GM12878 (cell line): ENCODE results near the gene TMEM128. TPM values are rescaled to one million over a fixed set of nuclear protein-coding genes. Genes with fewer than 3 reads are reported as not detected.
"Not testable (repeated sequence)": the region's sequence is repeated elsewhere in the genome, so short reads cannot be mapped to it uniquely, and the experiment has no call there.

Experiments used
- ATAC-seq: fragments of 200-7000 bp; cut with Tn5 transposase; 3 replicates; pipeline ENCODE4 v1.9.1; 2020; ENCODE audit warnings: mild to moderate bottlenecking, moderate library complexity
- BruUV-seq: library from RNA; stranded (reverse); fragments of 400-500 nt; replicated peaks from 2 replicates; lab custom pipeline; 2021; lab: Mats Ljungman, UMichigan
- CTCF ChIA-PET: fragments of 300-600 bp; sonication (Branson Sonifier 250); formaldehyde crosslinking; extraction: SDS; loops from one replicate; lab custom pipeline; 2021; ENCODE audit warnings: inconsistent platforms; lab: Yijun Ruan, JAX
- POLR2A ChIA-PET: fragments of 350-600 bp; formaldehyde crosslinking; extraction: SDS; loops from one replicate; lab custom pipeline; 2021; ENCODE audit warnings: inconsistent platforms; lab: Charles Lee
- RAD21 ChIA-PET: fragments of 300-600 bp; sonication (Branson Sonifier 250); formaldehyde crosslinking; loops from one replicate; lab custom pipeline; 2023; ENCODE audit warnings: antibody characterized with exemption; ENCODE audit not compliant: unreplicated experiment; lab: Charles Lee
- SMC1A ChIA-PET: fragments of 300-600 bp; sonication (Branson Sonifier 250); formaldehyde crosslinking; loops from one replicate; lab custom pipeline; 2023; ENCODE audit not compliant: unreplicated experiment, uncharacterized antibody; lab: Charles Lee
- DNase-seq: peaks from one replicate; pipeline ENCODE4 v3.0.0-alpha.2; 2011; ENCODE audit warnings: low read depth, low spot score
- FAIRE-seq: peaks from 3 replicates; lab custom pipeline; 2011; peaks lifted over from hg19 to GRCh38; lab: Jason Lieb, UNC
- H2AFZ ChIP-seq: 2 replicates; pipeline ENCODE4 v1.6.0; 2011; ENCODE audit warnings: low read depth, low read length, control low read depth; ENCODE audit not compliant: control insufficient read depth
- H3K27ac ChIP-seq: 2 replicates; pipeline ENCODE4 v1.5.1; 2011; ENCODE audit warnings: control low read depth; ENCODE audit not compliant: control insufficient read depth, insufficient read depth
- H3K27me3 ChIP-seq, 2 experiments: replicated peaks in 1 of 2; 2 replicates each; pipeline versions ENCODE4 v1.6.0 to v1.6.1; 2011; ENCODE audit warnings: low read length in 1 of 2; ENCODE audit not compliant: control insufficient read depth in 2 of 2, insufficient read depth in 2 of 2
- H3K36me3 ChIP-seq, 2 experiments: 2 replicates each; pipeline ENCODE4 v1.5.1; 2011; ENCODE audit warnings: low read length in 1 of 2; ENCODE audit not compliant: control insufficient read depth in 2 of 2, insufficient read depth in 2 of 2
- H3K4me1 ChIP-seq: 2 replicates; pipeline ENCODE4 v1.6.1; 2011; ENCODE audit warnings: mild to moderate bottlenecking, low read length, moderate library complexity, mixed read lengths; ENCODE audit not compliant: control insufficient read depth, insufficient read depth
- H3K4me2 ChIP-seq: 2 replicates; pipeline ENCODE4 v1.6.0; 2011; ENCODE audit warnings: control low read depth; ENCODE audit not compliant: control insufficient read depth, insufficient read depth
- H3K4me3 ChIP-seq: fragments of 200-600 bp; sonication (generic); 2 replicates; pipeline ENCODE4 v1.5.1; 2016
- H3K79me2 ChIP-seq: 2 replicates; pipeline ENCODE4 v1.6.0; 2011; ENCODE audit warnings: low read length; ENCODE audit not compliant: control insufficient read depth, insufficient read depth
- H3K9ac ChIP-seq: 2 replicates; pipeline ENCODE4 v1.8.0; 2011; ENCODE audit warnings: low read length, control low read depth, mixed read lengths; ENCODE audit not compliant: control insufficient read depth, insufficient read depth
- H3K9me3 ChIP-seq: replicated peaks from 3 replicates; pipeline ENCODE4 v1.5.1; 2011; ENCODE audit warnings: mild to moderate bottlenecking, low read length; ENCODE audit not compliant: control insufficient read depth, insufficient read depth
- H4K20me1 ChIP-seq: 2 replicates; pipeline ENCODE4 v1.6.0; 2011; ENCODE audit not compliant: control insufficient read depth, insufficient read depth
- BRCA1 ChIP-seq: IDR thresholded peaks from 2 replicates; pipeline ENCODE4 v1.6.1; 2011; ENCODE audit warnings: low read depth, low read length, improper control_type of control experiment
- E2F4 ChIP-seq: IDR thresholded peaks from 2 replicates; pipeline ENCODE4 v1.6.1; 2012; ENCODE audit warnings: low read depth, low read length, improper control_type of control experiment
- MAX ChIP-seq: IDR thresholded peaks from 2 replicates; pipeline ENCODE4 v1.6.1; 2012; ENCODE audit warnings: low read depth, low read length, improper control_type of control experiment
- MTA3 ChIP-seq: IDR thresholded peaks from 2 replicates; pipeline ENCODE4 v1.6.1; 2012; ENCODE audit warnings: low read length, inconsistent platforms, borderline replicate concordance
- ZBTB11 ChIP-seq: fragments of 450-650 bp; formaldehyde crosslinking; IDR thresholded peaks from 2 replicates; pipeline ENCODE4 v1.5.0; 2022; ENCODE audit warnings: mild to moderate bottlenecking, missing genetic modification characterization
- WGBS: methylation state at CpG from one replicate; pipeline ENCODE4 v1.1.6; 2016; ENCODE audit warnings: low lambda C conversion rate; ENCODE audit not compliant: insufficient replicate concordance, insufficient coverage; ENCODE audit errors: missing lambda C conversion rate; 5-methylcytosine and 5-hydroxymethylcytosine counted together
- in situ Hi-C: fragments of 300-500 bp; cut with MboI; formaldehyde crosslinking; loops from 9 replicates; pipeline ENCODE4 v1.14.3; 2018; ENCODE audit warnings: mixed read lengths
- intact Hi-C: fragments of 100-400 bp; cut with micrococcal nuclease; formaldehyde crosslinking; loops from one replicate; pipeline ENCODE4 v1.14.2; 2022; ENCODE audit not compliant: unreplicated experiment
- polyA plus RNA-seq, 11 experiments: library from polyadenylated mRNA; depleted of rRNA in 4 of 11; unstranded in 6 of 11; stranded (reverse) in 5 of 11; fragments of >200 nt; fragmentation: Nextera tagmentation in 4 of 11; fragmentation: Illumina TruSeq in 1 of 11; extraction: Ambion mirVana in 4 of 11; extraction: Trizol in 1 of 11; gene quantifications; 1 replicate in 1 of 11; 2 replicates in 10 of 11; pipeline versions ENCODE4 v1.2.1 to v1.2.3, GENCODE V29; 2011 to 2016; ENCODE audit warnings: inconsistent platforms in 2 of 11, missing spikeins in 2 of 11, low read depth in 1 of 11
- total RNA-seq, 4 experiments: library from RNA; depleted of rRNA in 3 of 4; stranded (reverse); fragments of >200 nt in 3 of 4; fragmentation: Illumina TruSeq in 1 of 4; extraction: Trizol in 1 of 4; gene quantifications; 2 replicates each; pipeline versions ENCODE4 v1.2.1 to v1.2.3, GENCODE V29; 2013 to 2021

The TMEM128 gene
- total and polyA plus RNA-seq, 10 of the 15 experiments (the other 5 are each of a cell fraction or from before 2014, with no cell fraction given), result 9.3 to 44.2 (median 18.9) TPM

GRCh38 chr4:4217113-4217512 lies 30.9 kb downstream of the TMEM128 start (continued):
- TF ChIP-seq MTA3 (no peak), E2F4 (no peak), BRCA1 (no peak), MAX (no peak)
- TF ChIP-seq, all 136 proteins: peak for 0

GRCh38 chr4:4216648-4217047 lies 31.4 kb downstream of the TMEM128 start:
- no peak for TF ChIP-seq ZBTB11 (CRISPR knock-in tag)
- in situ Hi-C loops (no loop called here), intact Hi-C loops (no loop called here)
- Histone ChIP-seq H3K9me3 (no peaks in the 10 kb centered on the region), H3K4me3 (no peak overlapping the region), H3K36me3 (no peaks in the 10 kb centered on the region), H3K27me3 (no peaks in the 10 kb centered on the region), H3K79me2 (no peaks in the 10 kb centered on the region), H4K20me1 (no peaks in the 10 kb centered on the region), H2AFZ (no peak overlapping the region), H3K27ac (no peak overlapping the region), H3K4me1 (no peaks in the 10 kb centered on the region), H3K9ac (no peak overlapping the region), H3K4me2 (no peak overlapping the region)
- ChIA-PET RAD21 (no interaction called here), SMC1A (no interaction called here), POLR2A (no interaction called here), CTCF (no interaction called here)
- no peak for DNase-seq
- ATAC-seq, result no peak
- FAIRE-seq, result no peak
- BruUV-seq, result no TSS peak
- 40% methylated on average over 7 of the region's 7 CpGs for WGBS

GRCh38 chr4:4213674-4214073 lies 34.3 kb downstream of the TMEM128 start:
- DNase-seq, H3K27ac ChIP-seq: not testable (repeated sequence)

More at GRCh38 chr4:4213674-4214073, 34.3 kb downstream of the TMEM128 start:
- H3K9me3 ChIP-seq, in situ Hi-C loops, SMC1A ChIA-PET, RAD21 ChIA-PET, H3K4me3 ChIP-seq, H3K9ac ChIP-seq, H2AFZ ChIP-seq, ATAC-seq, H3K4me1 ChIP-seq, CTCF ChIA-PET, H3K4me2 ChIP-seq, BruUV-seq, H3K79me2 ChIP-seq, intact Hi-C loops, H3K36me3 ChIP-seq, H3K27me3 ChIP-seq, FAIRE-seq, POLR2A ChIA-PET, H4K20me1 ChIP-seq: not testable (repeated sequence)
- WGBS, result 17% methylated on average over 4 of the region's 4 CpGs
